Hindlimb muscle (tissue), 1 donor: ENCODE measurements around the gene DRC1. TPM values are rescaled to one million over a fixed set of nuclear protein-coding genes. Genes with fewer than 3 reads are reported as not detected.

Source experiments
- DNase-seq: peaks from one replicate; pipeline ENCODE4 v3.0.0-alpha.2; 2013
- polyA plus RNA-seq: library from polyadenylated mRNA; unstranded; fragments of 120-200 nt; gene quantifications from one replicate; pipeline ENCODE4 v1.2.1, GENCODE V29; 2013; ENCODE audit not compliant: insufficient read length

DRC1 gene
- polyA plus RNA-seq, 1 donor: not detected

GRCh38 chr2:26400723-26401122 is 997 bp upstream of the DRC1 start:
- no peak for DNase-seq

GRCh38 chr2:26407526-26407925 is 5.8 kb downstream of the DRC1 start:
- DNase-seq: no peak

GRCh38 chr2:26409785-26410184 is 8.1 kb downstream of the DRC1 start:
- no peak for DNase-seq

GRCh38 chr2:26410764-26411243 is 9.1 kb downstream of the DRC1 start:
- DNase-seq: no peak

- no peak for DNase-seq
These were observed 9.7 kb downstream of the DRC1 start for GRCh38 chr2:26411419-26411818.

- DNase-seq: no peak
These were observed 10.5 kb downstream of the DRC1 start for GRCh38 chr2:26412091-26412673.

GRCh38 chr2:26414311-26414710 is 12.6 kb downstream of the DRC1 start:
- DNase-seq: no peak

GRCh38 chr2:26421961-26422360 is 20.2 kb downstream of the DRC1 start:
- DNase-seq: no peak

GRCh38 chr2:26422947-26423629 is 21.4 kb downstream of the DRC1 start:
- DNase-seq: no peak

GRCh38 chr2:26423750-26424149 is 22.0 kb downstream of the DRC1 start:
- no peak for DNase-seq

GRCh38 chr2:26424221-26424620 is 22.5 kb downstream of the DRC1 start:
- no peak for DNase-seq

- DNase-seq: no peak
These were observed 27.1 kb downstream of the DRC1 start for GRCh38 chr2:26428846-26429245.

GRCh38 chr2:26429779-26430578 is 28.3 kb downstream of the DRC1 start:
- DNase-seq: no peak

GRCh38 chr2:26430826-26431225 is 29.1 kb downstream of the DRC1 start:
- no peak for DNase-seq

- no peak for DNase-seq
These were observed 30.6 kb downstream of the DRC1 start for GRCh38 chr2:26432363-26432762.

GRCh38 chr2:26432859-26433258 is 31.1 kb downstream of the DRC1 start:
- DNase-seq: no peak

GRCh38 chr2:26435106-26435505 is 33.4 kb downstream of the DRC1 start:
- DNase-seq: no peak

GRCh38 chr2:26438526-26438925 is 36.8 kb downstream of the DRC1 start:
- DNase-seq: no peak

GRCh38 chr2:26438926-26439325 is 37.2 kb downstream of the DRC1 start:
- no peak for DNase-seq

- DNase-seq: no peak
These were observed 40.6 kb downstream of the DRC1 start for GRCh38 chr2:26442301-26442700.

- DNase-seq: no peak
These were observed 41.0 kb downstream of the DRC1 start for GRCh38 chr2:26442707-26443106.

- DNase-seq: no peak
These were observed 42.5 kb downstream of the DRC1 start for GRCh38 chr2:26444236-26444635.

GRCh38 chr2:26448651-26449050 is 46.9 kb downstream of the DRC1 start:
- DNase-seq: no peak
